B cell (primary cell): ENCODE data around the gene STS. TPM values are rescaled to one million over a fixed set of nuclear protein-coding genes. Genes with fewer than 3 reads are reported as not detected.

Experiments used
- ATAC-seq: fragments of 200-7000 bp; cut with Tn5 transposase; one replicate; pipeline ENCODE4 v1.10.0; 2021; ENCODE audit warnings: low read depth, mild to moderate bottlenecking, moderate number of reproducible peaks, moderate library complexity
- CTCF ChIA-PET: fragments of 350-600 bp; sonication (Branson Sonifier 250); formaldehyde crosslinking; loops from one replicate; lab custom pipeline; 2021; ENCODE audit warnings: antibody characterized with exemption, inconsistent platforms; lab: Charles Lee
- POLR2A ChIA-PET: fragments of 350-600 bp; sonication (Branson Sonifier 250); formaldehyde crosslinking; loops from one replicate; lab custom pipeline; 2021; ENCODE audit warnings: antibody characterized with exemption; lab: Charles Lee
- DNase-seq: peaks from one replicate; pipeline ENCODE4 v3.0.0; 2013
- H2AFZ ChIP-seq: 2 replicates; pipeline ENCODE4 v1.6.1; 2012; ENCODE audit warnings: mild to moderate bottlenecking, low read depth, low read length; ENCODE audit not compliant: insufficient read depth, poor library complexity, severe bottlenecking
- H3K27ac ChIP-seq, 2 donors: 1 replicate in 1 of 2; 2 replicates in 1 of 2; pipeline ENCODE4 v1.5.1; 2012 to 2013; ENCODE audit warnings: low read length in 2 of 2, mild to moderate bottlenecking in 2 of 2, moderate library complexity in 1 of 2
- H3K27me3 ChIP-seq, 4 experiments: fragments of 200-600 bp in 1 of 4; sonication (generic) in 1 of 4; replicated peaks in 1 of 4; 1 replicate in 2 of 4; 2 replicates in 2 of 4; pipeline versions ENCODE4 v1.6.1 to v1.7.0; 2013 to 2016; ENCODE audit warnings: low read length in 3 of 4, mild to moderate bottlenecking in 2 of 4, mixed read lengths in 1 of 4, moderate library complexity in 1 of 4; ENCODE audit not compliant: insufficient read depth in 4 of 4, control insufficient read depth in 3 of 4; ENCODE audit errors: control extremely low read depth in 1 of 4
- H3K36me3 ChIP-seq, 2 experiments: replicated peaks in 1 of 2; 1 replicate in 1 of 2; 2 replicates in 1 of 2; pipeline versions ENCODE4 v1.6.1 to v1.7.1; 2013; ENCODE audit warnings: low read length in 1 of 2; ENCODE audit not compliant: insufficient read depth in 2 of 2, control insufficient read depth in 1 of 2; ENCODE audit errors: control extremely low read depth in 1 of 2, extremely low read depth in 1 of 2
- H3K4me1 ChIP-seq, 2 donors: fragments of 200-600 bp in 1 of 2; sonication (generic) in 1 of 2; 1 replicate in 1 of 2; 2 replicates in 1 of 2; pipeline versions ENCODE4 v1.5.1 to v1.6.1; 2013 to 2017; ENCODE audit warnings: low read length in 2 of 2; ENCODE audit not compliant: control insufficient read depth in 2 of 2, insufficient read depth in 2 of 2
- H3K4me2 ChIP-seq: replicated peaks from 2 replicates; pipeline ENCODE3; 2012; ENCODE audit warnings: mild to moderate bottlenecking, low read depth, low read length; ENCODE audit not compliant: poor library complexity, severe bottlenecking
- H3K4me3 ChIP-seq, 5 experiments: fragments of 200-600 bp in 1 of 5; sonication (generic) in 1 of 5; 1 replicate in 3 of 5; 2 replicates in 2 of 5; pipeline versions ENCODE4 v1.5.1 to v1.7.0; 2011 to 2016; ENCODE audit warnings: low read length in 4 of 5, mild to moderate bottlenecking in 4 of 5, low read depth in 2 of 5, control low read depth in 1 of 5, moderate library complexity in 1 of 5; ENCODE audit not compliant: insufficient read depth in 1 of 5; ENCODE audit errors: control extremely low read depth in 1 of 5, extremely low read depth in 1 of 5
- H3K79me2 ChIP-seq: fragments of 200-600 bp; sonication (generic); one replicate; pipeline ENCODE4 v1.6.0; 2016; ENCODE audit warnings: low read length; ENCODE audit not compliant: control insufficient read depth, insufficient read depth
- H3K9ac ChIP-seq: fragments of 200-600 bp; sonication (generic); 2 replicates; pipeline ENCODE4 v1.6.1; 2017; ENCODE audit warnings: mild to moderate bottlenecking, low read length, moderate library complexity
- H3K9me3 ChIP-seq, 3 donors: one replicate each; pipeline versions ENCODE4 v1.6.1 to v1.7.1; 2013; ENCODE audit warnings: low read length in 2 of 3; ENCODE audit not compliant: control insufficient read depth in 2 of 3, insufficient read depth in 1 of 3; ENCODE audit errors: control extremely low read depth in 1 of 3
- H4K20me1 ChIP-seq: 2 replicates; pipeline ENCODE4 v1.6.0; 2012; ENCODE audit warnings: mild to moderate bottlenecking, low read length; ENCODE audit not compliant: insufficient read depth, control insufficient read depth, poor library complexity, severe bottlenecking
- H3K27ac Mint-ChIP-seq: one replicate; pipeline ENCODE4 v1.8.0; 2021; ENCODE audit warnings: mixed read lengths
- H3K27me3 Mint-ChIP-seq: one replicate; pipeline ENCODE4 v1.8.0; 2021; ENCODE audit warnings: mixed read lengths
- H3K4me1 Mint-ChIP-seq: one replicate; pipeline ENCODE4 v1.8.0; 2021; ENCODE audit warnings: mixed read lengths
- H3K4me3 Mint-ChIP-seq: one replicate; pipeline ENCODE4 v1.8.0; 2021; ENCODE audit warnings: mixed read lengths
- H3K9me3 Mint-ChIP-seq: one replicate; pipeline ENCODE4 v1.8.0; 2022; ENCODE audit warnings: mixed read lengths; ENCODE audit not compliant: insufficient read depth
- CTCF ChIP-seq: fragments of 200-600 bp; IDR thresholded peaks from one replicate; pipeline ENCODE4 v1.8.0; 2022; ENCODE audit warnings: antibody characterized with exemption, mild to moderate bottlenecking
- EZH2 ChIP-seq: IDR thresholded peaks from 2 replicates; pipeline ENCODE4 v1.6.1; 2012; ENCODE audit warnings: borderline replicate concordance, low read depth, mild to moderate bottlenecking, moderate library complexity, low read length; ENCODE audit not compliant: insufficient read depth, poor library complexity, severe bottlenecking
- WGBS: methylation state at CpG from one replicate; pipeline ENCODE4 v1.1.5; 2013; ENCODE audit warnings: missing lambda C conversion rate; ENCODE audit not compliant: insufficient coverage; 5-methylcytosine and 5-hydroxymethylcytosine counted together
- intact Hi-C: fragments of 100-400 bp; cut with micrococcal nuclease; formaldehyde crosslinking; loops from one replicate; pipeline ENCODE4 v1.10.0; 2022
- polyA plus RNA-seq: library from polyadenylated mRNA; depleted of rRNA; stranded (reverse); fragments of >200 nt; gene quantifications from 2 replicates; pipeline ENCODE4 v1.2.3, GENCODE V29; 2012
- total RNA-seq, 2 donors: library from RNA; stranded (reverse); fragments of 120-200 nt in 1 of 2; gene quantifications; 1 replicate in 1 of 2; 2 replicates in 1 of 2; pipeline versions ENCODE4 v1.2.3 to v1.2.4, GENCODE V29; 2013 to 2022

The STS gene
- total and polyA plus RNA-seq, 2 donors (not counting 1 experiment from before 2014, with no cell fraction given), result 1.9 to 2.9 TPM

DNA sequence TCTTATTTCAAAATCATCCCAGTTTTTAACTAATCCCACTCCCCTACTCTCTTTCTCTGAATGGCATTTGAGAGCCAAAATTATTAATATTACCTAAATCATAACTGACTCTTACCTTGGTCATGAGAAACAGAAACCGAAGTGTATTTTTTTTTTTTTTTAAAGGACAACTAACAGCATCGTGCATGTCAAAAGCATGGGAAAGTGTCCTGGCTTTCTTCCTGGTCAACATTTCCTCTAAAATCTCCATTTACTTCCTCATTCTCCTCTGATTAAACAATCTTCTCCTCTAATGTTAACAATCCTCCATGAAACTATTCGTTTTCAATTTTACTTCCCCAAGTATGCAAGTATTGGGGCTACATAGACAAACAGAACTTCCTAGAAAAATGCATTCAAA, 2.1 kb upstream of the STS start:
- Histone ChIP-seq H3K9ac (no peak overlapping the region), H2AFZ (no peak overlapping the region), H3K27ac (no peak overlapping the region), H3K79me2 (peaks cover 78% of the 10 kb centered on the region), H4K20me1 (peaks cover 12% of the 10 kb centered on the region), H3K4me2 (no peak overlapping the region), H3K4me1 (peaks cover 10 to 13% of the 10 kb centered on the region in 2 donors), H3K9me3 (no peaks in the 10 kb centered on the region), H3K4me3 (no peak overlapping the region), H3K27me3 (no peaks in the 10 kb centered on the region), H3K36me3 (no peaks in the 10 kb centered on the region)
- ATAC-seq (no peak), DNase-seq (no peak)
- intact Hi-C loops, result loop anchor here (10.0 kb wide), 1 partner anchor 779 kb away; the partner anchor contains the start of gene PNPLA4
- TF ChIP-seq CTCF (no peak), EZH2 (no peak)
- Mint-ChIP-seq H3K27me3 (no peaks in the 10 kb centered on the region), H3K9me3 (no peaks in the 10 kb centered on the region), H3K4me3 (no peak overlapping the region), H3K4me1 (peaks cover 16% of the 10 kb centered on the region), H3K27ac (no peak overlapping the region)
- no CpG with 5 or more reads among the region's 3 CpGs for WGBS
- ChIA-PET POLR2A (no interaction called here), CTCF (no interaction called here)

GRCh38 chrX:7146020-7146702, 1.4 kb upstream of the STS start:
- Mint-ChIP-seq H3K9me3 (no peaks in the 10 kb centered on the region), H3K4me3 (peak overlapping the region; percentile 41), H3K4me1 (peaks cover 16% of the 10 kb centered on the region), H3K27me3 (no peaks in the 10 kb centered on the region), H3K27ac (no peak overlapping the region)
- no peak overlapping the region for H3K4me3 ChIP-seq
- no peak for ATAC-seq
- CTCF ChIA-PET, result no interaction called here
- H3K27ac ChIP-seq, result peak overlapping the region in 1 of 2 donors; percentile 57
- H3K27me3 ChIP-seq, result no peaks in the 10 kb centered on the region
- no peak overlapping the region for H2AFZ ChIP-seq
- no peak overlapping the region for H3K4me2 ChIP-seq
- no peak overlapping the region for H3K9ac ChIP-seq
- POLR2A ChIA-PET, result no interaction called here
- H3K9me3 ChIP-seq, result no peaks in the 10 kb centered on the region
- H3K36me3 ChIP-seq, result no peaks in the 10 kb centered on the region
- H4K20me1 ChIP-seq, result peaks cover 12% of the 10 kb centered on the region
- peaks cover 10 to 13% of the 10 kb centered on the region in 2 donors for H3K4me1 ChIP-seq
- intact Hi-C loops, result loop anchor here (10.0 kb wide), 1 partner anchor 779 kb away; the partner anchor contains the start of gene PNPLA4
- no CpG with 5 or more reads among the region's 3 CpGs for WGBS
- H3K79me2 ChIP-seq, result peaks cover 72% of the 10 kb centered on the region
- DNase-seq, result no peak
- TF ChIP-seq CTCF (no peak), EZH2 (no peak)
